K562 (cell line): ENCODE measurements around the gene CPT1C. TPM values are rescaled to one million over a fixed set of nuclear protein-coding genes. Genes with fewer than 3 reads are reported as not detected.
A peak's percentile ranks its signal among the peaks of the same experiment; 100 is the strongest.

Experiments used
- ATAC-seq: fragments of 200-7000 bp; cut with Tn5 transposase; 3 replicates; pipeline ENCODE4 v1.9.1; 2020; ENCODE audit warnings: moderate library complexity
- BruUV-seq: library from RNA; stranded (reverse); fragments of 400-500 nt; replicated peaks from 2 replicates; lab custom pipeline; 2021; lab: Mats Ljungman, UMichigan
- CTCF ChIA-PET: fragments of 300-600 bp; formaldehyde crosslinking; extraction: SDS; loops from one replicate; lab custom pipeline; 2021; ENCODE audit warnings: low intra/inter-chr PET ratio; lab: Yijun Ruan, JAX
- POLR2A ChIA-PET: fragments of 300-600, 350-650 bp; sonication (Branson Sonifier 250); formaldehyde crosslinking; extraction: SDS; loops from one replicate; lab custom pipeline; 2021; ENCODE audit warnings: antibody characterized with exemption, inconsistent platforms; lab: Yijun Ruan, JAX
- DNase-seq, 4 experiments: peaks; one replicate each; pipeline versions ENCODE4 v3.0.0 to v3.0.0-alpha.2; 2011 to 2018; ENCODE audit warnings: low spot score in 3 of 4, mixed read lengths in 3 of 4; ENCODE audit errors: extremely low read depth in 1 of 4
- FAIRE-seq: peaks from 2 replicates; lab custom pipeline; 2011; peaks lifted over from hg19 to GRCh38; lab: Jason Lieb, UNC
- H2AFZ ChIP-seq: 2 replicates; pipeline ENCODE4 v1.6.0; 2011; ENCODE audit warnings: low read depth, low read length, control low read depth, inconsistent platforms
- H3K27ac ChIP-seq: fragments of 200-600 bp; 3 replicates; pipeline ENCODE4 v1.8.0; 2011; ENCODE audit warnings: low read depth, mild to moderate bottlenecking, control low read depth, inconsistent platforms, low read length, moderate library complexity, mixed read lengths; ENCODE audit errors: extremely low read depth
- H3K27me3 ChIP-seq, 2 experiments: fragments of 300-600 bp in 1 of 2; 2 replicates in 1 of 2; 3 replicates in 1 of 2; pipeline versions ENCODE4 v1.6.0 to v1.8.0; 2011; ENCODE audit warnings: inconsistent platforms in 2 of 2, low read length in 2 of 2, mild to moderate bottlenecking in 1 of 2, mixed read lengths in 1 of 2, moderate library complexity in 1 of 2; ENCODE audit not compliant: control insufficient read depth in 2 of 2, insufficient read depth in 2 of 2
- H3K36me3 ChIP-seq: fragments of 300-600 bp; 3 replicates; pipeline ENCODE4 v1.8.0; 2011; ENCODE audit warnings: mild to moderate bottlenecking, low read length, inconsistent platforms; ENCODE audit not compliant: control insufficient read depth, insufficient read depth
- H3K4me1 ChIP-seq, 2 experiments: fragments of 200-600 bp in 1 of 2; replicated peaks in 1 of 2; 2 replicates in 1 of 2; 3 replicates in 1 of 2; pipeline versions ENCODE4 v1.5.1 to v1.8.0; 2011; ENCODE audit warnings: inconsistent platforms in 2 of 2, low read length in 2 of 2, mild to moderate bottlenecking in 1 of 2, mixed read lengths in 1 of 2, moderate library complexity in 1 of 2; ENCODE audit not compliant: control insufficient read depth in 2 of 2, insufficient read depth in 2 of 2
- H3K4me2 ChIP-seq: 2 replicates; pipeline ENCODE4 v1.6.1; 2011; ENCODE audit warnings: low read length, control low read depth, inconsistent platforms, mixed read lengths; ENCODE audit not compliant: insufficient read depth
- H3K4me3 ChIP-seq: fragments of 200-600 bp; sonication (generic), shearing (Covaris generic); 2 replicates; pipeline ENCODE4 v1.5.1; 2016; ENCODE audit warnings: control low read depth, inconsistent platforms
- H3K79me2 ChIP-seq: fragments of 200-600 bp; 3 replicates; pipeline ENCODE4 v1.8.0; 2011; ENCODE audit warnings: low read length, inconsistent platforms; ENCODE audit not compliant: control insufficient read depth, insufficient read depth
- H3K9ac ChIP-seq, 2 experiments: 2 replicates each; pipeline versions ENCODE4 v1.6.0 to v1.6.1; 2011; ENCODE audit warnings: low read depth in 2 of 2, low read length in 2 of 2, control low read depth in 1 of 2, inconsistent platforms in 1 of 2, mild to moderate bottlenecking in 1 of 2, mixed read lengths in 1 of 2; ENCODE audit not compliant: insufficient read depth in 1 of 2
- H3K9me1 ChIP-seq: one replicate; pipeline ENCODE4 v1.6.0; 2011; ENCODE audit warnings: inconsistent platforms, mild to moderate bottlenecking, low read length, moderate library complexity; ENCODE audit not compliant: control insufficient read depth, insufficient read depth
- H3K9me3 ChIP-seq: replicated peaks from 2 replicates; pipeline ENCODE4 v1.5.1; 2011; ENCODE audit warnings: low read depth, low read length, inconsistent platforms; ENCODE audit not compliant: control insufficient read depth, insufficient read depth
- H4K20me1 ChIP-seq: replicated peaks from 2 replicates; pipeline ENCODE4 v1.6.1; 2011; ENCODE audit warnings: low read length, inconsistent platforms, mixed read lengths; ENCODE audit not compliant: control insufficient read depth, insufficient read depth
- ELF2 ChIP-seq: fragments of 250-450 bp; sonication (Bioruptor Pico); IDR thresholded peaks from 2 replicates; pipeline ENCODE4 v1.5.0; 2021; ENCODE audit warnings: mild to moderate bottlenecking
- NR1H2 ChIP-seq: sonication (generic); formaldehyde crosslinking; IDR thresholded peaks from 2 replicates; pipeline ENCODE4 v1.4.0; 2020; ENCODE audit warnings: mild to moderate bottlenecking, missing genetic modification reagents
- PPARD ChIP-seq: fragments of 250-450 bp; sonication (Bioruptor Pico); IDR thresholded peaks from 2 replicates; pipeline ENCODE4 v1.8.0; 2022; ENCODE audit warnings: inconsistent platforms, mild to moderate bottlenecking, moderate library complexity
- RBM25 ChIP-seq: fragments of 200-400 bp; formaldehyde crosslinking; IDR thresholded peaks from 2 replicates; pipeline ENCODE4 v1.6.1; 2018; ENCODE audit warnings: low read length, low read depth, moderate library complexity; ENCODE audit not compliant: severe bottlenecking
- ZFP36 ChIP-seq: fragments of 150-350 bp; IDR thresholded peaks from 2 replicates; pipeline ENCODE4 v1.6.1; 2018; ENCODE audit warnings: low read length, low read depth; ENCODE audit not compliant: partially characterized antibody
- WGBS: fragments of 100-300 bp; shearing (Covaris generic); methylation state at CpG from one replicate; pipeline ENCODE4 v1.1.6; 2016; ENCODE audit warnings: low coverage, mixed read lengths; ENCODE audit not compliant: insufficient coverage; ENCODE audit errors: missing lambda C conversion rate; 5-methylcytosine and 5-hydroxymethylcytosine counted together
- in situ Hi-C: fragments of 300-500 bp; cut with MboI; formaldehyde crosslinking; loops from 4 replicates; pipeline ENCODE4 v1.15.0; 2018; ENCODE audit warnings: inconsistent platforms, mixed read lengths
- intact Hi-C: fragments of 100-400 bp; cut with micrococcal nuclease; formaldehyde crosslinking; loops from 2 replicates; pipeline ENCODE4 v1.14.2; 2022
- polyA plus RNA-seq, 8 experiments: library from polyadenylated mRNA; depleted of rRNA in 4 of 8; stranded (reverse) in 5 of 8; unstranded in 3 of 8; fragments of >200 nt; fragmentation: Nextera tagmentation in 2 of 8; fragmentation: Illumina TruSeq in 1 of 8; extraction: Ambion mirVana in 2 of 8; extraction: Trizol in 1 of 8; gene quantifications; 2 replicates each; pipeline versions ENCODE4 v1.2.1 to v1.2.3, GENCODE V29; 2011 to 2014; ENCODE audit warnings: inconsistent platforms in 1 of 8, missing spikeins in 1 of 8
- total RNA-seq, 7 experiments: library from RNA; depleted of rRNA in 6 of 7; stranded (reverse); fragments of >200 nt in 6 of 7; fragmentation: Illumina TruSeq in 2 of 7; extraction: Trizol in 2 of 7; gene quantifications; 2 replicates each; pipeline versions ENCODE4 v1.2.1 to v1.2.3, GENCODE V29; 2011 to 2021; ENCODE audit warnings: low replicate concordance in 1 of 7
- TF ChIP-seq, protein P1 (sequence below): fragments of 450-650 bp; formaldehyde crosslinking; IDR thresholded peaks from 2 replicates; pipeline ENCODE4 v1.4.0; 2022; ENCODE audit warnings: missing genetic modification characterization

The CPT1C gene
- total and polyA plus RNA-seq, 9 of the 15 experiments (the other 6 are each of a cell fraction or from before 2014, with no cell fraction given), result 1.9 to 12.3 (median 3.0) TPM

DNA sequence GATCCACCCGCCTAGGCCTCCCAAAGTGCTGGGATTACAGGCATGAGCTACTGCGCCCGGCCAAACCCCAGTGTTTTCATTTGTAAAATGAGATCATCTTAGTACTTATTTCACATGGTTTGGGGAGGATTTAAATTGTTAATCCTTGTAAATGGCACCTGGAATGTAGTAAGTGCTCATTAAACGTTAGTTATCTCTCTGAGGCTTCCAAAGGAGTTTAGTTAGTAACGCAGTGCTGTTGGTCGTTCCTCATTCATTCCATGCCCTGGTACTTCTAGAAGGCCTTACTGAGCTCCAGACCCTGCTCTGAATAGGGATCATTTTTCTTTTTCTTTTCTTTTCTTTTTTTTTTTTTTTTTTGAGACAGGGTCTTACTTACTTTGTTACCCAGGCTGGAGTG, 5.2 kb downstream of the CPT1C start:
- BruUV-seq, result no TSS peak
- FAIRE-seq (peak; percentile 49), ATAC-seq (no peak), DNase-seq (no peak)
- CTCF ChIA-PET, result no interaction called here
- TF ChIP-seq RBM25, result peak; percentile 54
- no peak for TF ChIP-seq ELF2 (CRISPR knock-in tag)
- intact Hi-C loops, result no loop called here
- Histone ChIP-seq H3K79me2 (no peaks in the 10 kb centered on the region), H3K36me3 (no peaks in the 10 kb centered on the region), H3K27me3 (no peaks in the 10 kb centered on the region), H2AFZ (no peak overlapping the region), H3K27ac (no peak overlapping the region), H3K4me3 (no peak overlapping the region), H3K9me3 (no peaks in the 10 kb centered on the region), H3K4me2 (no peak overlapping the region), H3K9ac (no peak overlapping the region), H3K4me1 (peaks cover 10 to 19% of the 10 kb centered on the region in 2 experiments; a peak in 4 of 5 replicates), H4K20me1 (no peaks in the 10 kb centered on the region), H3K9me1 (no peaks in the 10 kb centered on the region)
- in situ Hi-C loops, result no loop called here
- WGBS, result 63% methylated on average over 6 of the region's 6 CpGs
- POLR2A ChIA-PET, result interaction anchor here (0.7 to 1.2 kb wide), 3 partner anchors 11 to 68 kb away, joined by 3 to 6 read pairs (median 4); no protein-coding TSS in a partner anchor

DNA sequence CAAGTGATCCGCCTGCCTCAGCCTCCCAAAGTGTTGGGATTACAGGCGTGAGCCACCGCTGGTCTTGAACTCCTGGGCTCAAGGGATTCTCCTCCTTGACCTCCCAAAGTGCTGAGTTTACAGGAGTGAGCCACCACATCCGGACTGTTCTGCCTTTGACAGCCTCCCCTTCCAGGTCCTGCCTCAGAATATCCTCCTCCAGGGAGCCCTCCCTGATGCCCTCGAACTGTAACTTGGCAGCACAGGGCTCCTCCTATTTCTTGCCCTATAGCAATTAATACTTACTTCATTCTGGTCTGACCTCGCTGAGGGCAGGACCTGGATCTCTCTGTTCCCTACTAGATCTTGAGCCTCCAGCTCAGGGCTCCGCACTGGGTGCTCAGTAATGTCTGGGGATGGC, 5.9 kb downstream of the CPT1C start:
- Histone ChIP-seq H3K4me1 (peaks cover 10 to 18% of the 10 kb centered on the region in 2 experiments; a peak in 4 of 5 replicates), H3K79me2 (no peaks in the 10 kb centered on the region), H3K36me3 (no peaks in the 10 kb centered on the region), H3K9me1 (no peaks in the 10 kb centered on the region), H3K4me3 (no peak overlapping the region), H3K4me2 (no peak overlapping the region), H4K20me1 (no peaks in the 10 kb centered on the region), H3K9me3 (no peaks in the 10 kb centered on the region), H3K27ac (no peak overlapping the region), H2AFZ (no peak overlapping the region), H3K9ac (peak overlapping the region in 1 of 2 experiments; percentile 36; a peak in 1 of 4 replicates), H3K27me3 (no peaks in the 10 kb centered on the region)
- WGBS, result 54% methylated on average over 7 of the region's 7 CpGs
- ChIA-PET CTCF (no interaction called here), POLR2A (interaction anchor here (0.7 to 1.2 kb wide), 4 partner anchors 12 to 67 kb away, joined by 3 to 7 read pairs (median 5); no protein-coding TSS in a partner anchor)
- intact Hi-C loops (no loop called here), in situ Hi-C loops (no loop called here)
- FAIRE-seq (no peak), ATAC-seq (no peak), DNase-seq (no peak)
- TF ChIP-seq ZFP36, result peak; percentile 84
- no peak for TF ChIP-seq NR1H2 (CRISPR knock-in tag)
- TF ChIP-seq, protein P1, sequence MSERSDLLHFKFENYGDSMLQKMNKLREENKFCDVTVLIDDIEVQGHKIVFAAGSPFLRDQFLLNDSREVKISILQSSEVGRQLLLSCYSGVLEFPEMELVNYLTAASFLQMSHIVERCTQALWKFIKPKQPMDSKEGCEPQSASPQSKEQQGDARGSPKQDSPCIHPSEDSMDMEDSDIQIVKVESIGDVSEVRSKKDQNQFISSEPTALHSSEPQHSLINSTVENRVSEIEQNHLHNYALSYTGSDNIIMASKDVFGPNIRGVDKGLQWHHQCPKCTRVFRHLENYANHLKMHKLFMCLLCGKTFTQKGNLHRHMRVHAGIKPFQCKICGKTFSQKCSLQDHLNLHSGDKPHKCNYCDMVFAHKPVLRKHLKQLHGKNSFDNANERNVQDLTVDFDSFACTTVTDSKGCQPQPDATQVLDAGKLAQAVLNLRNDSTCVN (CRISPR knock-in tag), result no peak
- TF ChIP-seq PPARD (CRISPR knock-in tag), result no peak
- no TSS peak for BruUV-seq
